HCT116 (cell line): ENCODE results near the gene PRKG1. TPM values are rescaled to one million over a fixed set of nuclear protein-coding genes. Genes with fewer than 3 reads are reported as not detected.

Experiments
- ATAC-seq: fragments of 200-7000 bp; cut with Tn5 transposase; 2 replicates; pipeline ENCODE4 v1.9.1; 2020; ENCODE audit warnings: mild to moderate bottlenecking, moderate library complexity
- BruUV-seq: library from RNA; stranded (reverse); fragments of 400-500 nt; replicated peaks from 2 replicates; lab custom pipeline; 2021; lab: Mats Ljungman, UMichigan
- CTCF ChIA-PET: fragments of 300-600 bp; sonication (Branson Sonifier 250); formaldehyde crosslinking; loops from one replicate; lab custom pipeline; 2021; ENCODE audit warnings: antibody characterized with exemption; lab: Charles Lee
- POLR2A ChIA-PET: fragments of 300-600, 350-600 bp; sonication (Branson Sonifier 250); formaldehyde crosslinking; loops from one replicate; lab custom pipeline; 2021; ENCODE audit warnings: antibody characterized with exemption; lab: Charles Lee
- RAD21 ChIA-PET, 2 experiments: fragments of 300-600 bp; sonication (Branson Sonifier 250); formaldehyde crosslinking; loops; one replicate each; lab custom pipeline; 2023; ENCODE audit warnings: low total read pairs in 2 of 2; ENCODE audit not compliant: uncharacterized antibody in 2 of 2, unreplicated experiment in 2 of 2, low non-redundant PET in 1 of 2; lab: Charles Lee
- DNase-seq: peaks from one replicate; pipeline ENCODE4 v3.0.0-alpha.2; 2010; ENCODE audit warnings: low read depth, low spot score
- H2AFZ ChIP-seq: fragments of 200-600 bp; shearing (Covaris generic), sonication (generic); 2 replicates; pipeline ENCODE4 v1.6.1; 2017; ENCODE audit warnings: low read depth, mixed run types, mixed read lengths, antibody characterized with exemption, low read length; ENCODE audit not compliant: poor library complexity, severe bottlenecking
- H3K27ac ChIP-seq: 2 replicates; pipeline ENCODE4 v1.5.1; 2012; ENCODE audit warnings: low read depth, low read length
- H3K27me3 ChIP-seq: fragments of 200-600 bp; sonication (generic); 2 replicates; pipeline ENCODE4 v1.6.1; 2016; ENCODE audit warnings: mixed run types, low read length, mixed read lengths; ENCODE audit not compliant: insufficient read depth
- H3K36me3 ChIP-seq, 2 experiments: fragments of 200-500 bp in 1 of 2; fragments of 200-600 bp in 1 of 2; sonication (Bioruptor generic) in 1 of 2; sonication (generic) in 1 of 2; 2 replicates each; pipeline versions ENCODE4 v1.5.1 to v1.6.1; 2014 to 2016; ENCODE audit warnings: low read length in 2 of 2, inconsistent platforms in 1 of 2, mixed read lengths in 1 of 2, mixed run types in 1 of 2; ENCODE audit not compliant: insufficient read depth in 2 of 2, control insufficient read depth in 1 of 2
- H3K4me1 ChIP-seq, 2 experiments: fragments of 200-600 bp in 1 of 2; sonication (generic) in 1 of 2; 2 replicates each; pipeline versions ENCODE4 v1.5.1 to v1.6.1; 2012 to 2017; ENCODE audit warnings: low read length in 2 of 2, inconsistent platforms in 1 of 2, mild to moderate bottlenecking in 1 of 2, mixed read lengths in 1 of 2, mixed run types in 1 of 2, moderate library complexity in 1 of 2; ENCODE audit not compliant: insufficient read depth in 2 of 2, control insufficient read depth in 1 of 2
- H3K4me2 ChIP-seq: fragments of 200-600 bp; sonication (generic); 2 replicates; pipeline ENCODE4 v1.6.1; 2017; ENCODE audit warnings: mixed run types, low read length, mixed read lengths
- H3K4me3 ChIP-seq, 2 experiments: fragments of 200-600 bp in 1 of 2; sonication (generic) in 1 of 2; replicated peaks in 1 of 2; 2 replicates each; pipeline ENCODE4 v1.5.1; 2011 to 2016; ENCODE audit warnings: low read length in 2 of 2, control low read depth in 1 of 2, low read depth in 1 of 2, mild to moderate bottlenecking in 1 of 2, mixed read lengths in 1 of 2, mixed run types in 1 of 2
- H3K79me2 ChIP-seq: fragments of 200-600 bp; sonication (generic); 2 replicates; pipeline ENCODE4 v1.6.1; 2017; ENCODE audit warnings: mild to moderate bottlenecking, mixed run types, low read length, moderate library complexity, mixed read lengths; ENCODE audit not compliant: insufficient read depth
- H3K9ac ChIP-seq: fragments of 200-600 bp; sonication (generic); 2 replicates; pipeline ENCODE4 v1.6.1; 2016; ENCODE audit warnings: low read length, mixed read lengths
- H3K9me2 ChIP-seq: fragments of 200-600 bp; sonication (generic), shearing (Covaris generic); 2 replicates; pipeline ENCODE4 v1.6.1; 2017; ENCODE audit warnings: mixed run types, mild to moderate bottlenecking, moderate library complexity; ENCODE audit not compliant: insufficient read depth
- H3K9me3 ChIP-seq, 2 experiments: fragments of 200-500 bp in 1 of 2; fragments of 200-600 bp in 1 of 2; sonication (Bioruptor generic) in 1 of 2; sonication (generic) in 1 of 2; 2 replicates each; pipeline ENCODE4 v1.6.1; 2014 to 2017; ENCODE audit warnings: low read length in 2 of 2, mixed read lengths in 2 of 2, inconsistent platforms in 1 of 2, low read depth in 1 of 2, mild to moderate bottlenecking in 1 of 2, mixed run types in 1 of 2, moderate library complexity in 1 of 2; ENCODE audit not compliant: control insufficient read depth in 1 of 2, insufficient read depth in 1 of 2
- H4K20me1 ChIP-seq: fragments of 200-600 bp; sonication (generic), shearing (Covaris generic); 2 replicates; pipeline ENCODE4 v1.6.1; 2017; ENCODE audit warnings: mixed run types, mild to moderate bottlenecking, moderate library complexity; ENCODE audit not compliant: insufficient read depth
- CBX3 ChIP-seq: IDR thresholded peaks from 2 replicates; pipeline ENCODE4 v1.6.1; 2012; ENCODE audit warnings: low read depth
- CEBPB ChIP-seq: IDR thresholded peaks from 2 replicates; pipeline ENCODE4 v1.6.1; 2012; ENCODE audit warnings: low read depth
- CTCF ChIP-seq, 3 experiments: fragments of 200-600 bp in 1 of 3; sonication (generic) in 1 of 3; IDR thresholded peaks in 2 of 3; conservative IDR thresholded peaks in 1 of 3; 2 replicates each; pipeline ENCODE4 v1.5.1; 2012 to 2017; ENCODE audit warnings: low read depth in 2 of 3, low read length in 2 of 3, antibody characterized with exemption in 1 of 3, borderline replicate concordance in 1 of 3, control low read depth in 1 of 3, mild to moderate bottlenecking in 1 of 3, mixed read lengths in 1 of 3, mixed run types in 1 of 3, moderate library complexity in 1 of 3; ENCODE audit not compliant: insufficient read depth in 1 of 3
- EGR1 ChIP-seq: IDR thresholded peaks from 2 replicates; pipeline ENCODE4 v1.6.1; 2012; ENCODE audit warnings: low read depth
- ELF1 ChIP-seq: IDR thresholded peaks from 2 replicates; pipeline ENCODE4 v1.6.1; 2012; ENCODE audit warnings: low read depth, borderline replicate concordance
- EZH2 ChIP-seq: fragments of 200-600 bp; sonication (generic); IDR thresholded peaks from 2 replicates; pipeline ENCODE4 v1.6.1; 2017; ENCODE audit warnings: antibody characterized with exemption, mixed run types
- FOSL1 ChIP-seq: IDR thresholded peaks from 2 replicates; pipeline ENCODE4 v1.6.1; 2012; ENCODE audit warnings: low read depth
- MAX ChIP-seq: IDR thresholded peaks from 2 replicates; pipeline ENCODE4 v1.6.1; 2012
- POLR2A ChIP-seq: IDR thresholded peaks from 2 replicates; pipeline ENCODE4 v1.7.0; 2011; ENCODE audit warnings: borderline replicate concordance; ENCODE audit not compliant: insufficient read depth, insufficient read length; ENCODE audit errors: extremely low read depth
- POLR2AphosphoS5 ChIP-seq: IDR thresholded peaks from 2 replicates; pipeline ENCODE4 v1.6.1; 2011; ENCODE audit warnings: mild to moderate bottlenecking, low read depth, low read length, moderate library complexity
- SP1 ChIP-seq: IDR thresholded peaks from 2 replicates; pipeline ENCODE4 v1.6.1; 2012; ENCODE audit warnings: low read depth
- SRF ChIP-seq: IDR thresholded peaks from 2 replicates; pipeline ENCODE4 v1.6.1; 2012; ENCODE audit warnings: low read depth
- TCF7L2 ChIP-seq: IDR thresholded peaks from 2 replicates; pipeline ENCODE4 v1.7.0; 2011; ENCODE audit warnings: borderline replicate concordance, inconsistent platforms; ENCODE audit not compliant: insufficient read depth, insufficient read length; ENCODE audit errors: extremely low read depth
- YY1 ChIP-seq: IDR thresholded peaks from 2 replicates; pipeline ENCODE4 v1.6.1; 2011; ENCODE audit warnings: low read length, low read depth, moderate library complexity, mild to moderate bottlenecking; ENCODE audit not compliant: insufficient replicate concordance; ENCODE audit errors: extremely low read depth
- ZBTB33 ChIP-seq: IDR thresholded peaks from 2 replicates; pipeline ENCODE4 v1.6.1; 2011; ENCODE audit warnings: mild to moderate bottlenecking, low read length, moderate library complexity; ENCODE audit not compliant: insufficient replicate concordance; ENCODE audit errors: extremely low read depth
- ZFX ChIP-seq: fragments of 450-650 bp; IDR thresholded peaks from 2 replicates; pipeline ENCODE4 v1.6.1; 2017
- intact Hi-C: fragments of 100-400 bp; cut with micrococcal nuclease; formaldehyde crosslinking; loops from 2 replicates; pipeline ENCODE4 v1.10.0; 2022
- total RNA-seq: library from RNA; stranded (reverse); gene quantifications from one replicate; pipeline ENCODE4 v1.2.1, GENCODE V29; 2021; ENCODE audit not compliant: unreplicated experiment

The PRKG1 gene
- total RNA-seq, 1 experiment from 2014 or later = 1.4 TPM

- H3K9me2 ChIP-seq = no peaks in the 10 kb centered on the region
- H3K36me3 ChIP-seq = no peaks in the 10 kb centered on the region
- no peak overlapping the region for H3K27ac ChIP-seq
- no peak overlapping the region for H3K4me2 ChIP-seq
- BruUV-seq = no TSS peak
- DNase-seq = no peak
- no peak overlapping the region for H3K9ac ChIP-seq
- no peaks in the 10 kb centered on the region for H3K9me3 ChIP-seq
- no peaks in the 10 kb centered on the region for H3K4me1 ChIP-seq
- no peaks in the 10 kb centered on the region for H4K20me1 ChIP-seq
- ChIA-PET CTCF (no interaction called here), POLR2A (no interaction called here), RAD21 (no interaction called here)
- H3K4me3 ChIP-seq = no peak overlapping the region
- TF ChIP-seq MAX (no peak), EZH2 (no peak), CEBPB (no peak), ZFX (no peak), CBX3 (no peak), CTCF (IDR thresholded peaks at IDR 0.05 in 2 of 3, conservative IDR thresholded peaks at IDR 0.05 in 1 of 3; ENCODE audit: borderline replicate concordance in 1 of 3, insufficient read depth in 1 of 3, low read depth in 2 of 3, low read length in 2 of 3) (no peak), POLR2AphosphoS5 (no peak), EGR1 (no peak), SP1 (no peak), ZBTB33 (no peak), FOSL1 (no peak), ELF1 (no peak), SRF (no peak), POLR2A (no peak), YY1 (no peak), TCF7L2 (no peak)
- no peaks in the 10 kb centered on the region for H3K79me2 ChIP-seq
- H3K27me3 ChIP-seq = peaks cover 5% of the 10 kb centered on the region; the same call in 1 of the 2 replicates
- no peak for ATAC-seq
- no peak overlapping the region for H2AFZ ChIP-seq
- intact Hi-C loops = no loop called here
These were observed 371.3 kb downstream of the PRKG1 start for GRCh38 chr10:51445588-51445987.
